Measurements from ENCODE around the gene INTS6L.
"Not testable (repeated sequence)": the region's sequence is repeated elsewhere in the genome, so short reads cannot be mapped to it uniquely, and the experiment has no call there.

The INTS6L gene

DNA sequence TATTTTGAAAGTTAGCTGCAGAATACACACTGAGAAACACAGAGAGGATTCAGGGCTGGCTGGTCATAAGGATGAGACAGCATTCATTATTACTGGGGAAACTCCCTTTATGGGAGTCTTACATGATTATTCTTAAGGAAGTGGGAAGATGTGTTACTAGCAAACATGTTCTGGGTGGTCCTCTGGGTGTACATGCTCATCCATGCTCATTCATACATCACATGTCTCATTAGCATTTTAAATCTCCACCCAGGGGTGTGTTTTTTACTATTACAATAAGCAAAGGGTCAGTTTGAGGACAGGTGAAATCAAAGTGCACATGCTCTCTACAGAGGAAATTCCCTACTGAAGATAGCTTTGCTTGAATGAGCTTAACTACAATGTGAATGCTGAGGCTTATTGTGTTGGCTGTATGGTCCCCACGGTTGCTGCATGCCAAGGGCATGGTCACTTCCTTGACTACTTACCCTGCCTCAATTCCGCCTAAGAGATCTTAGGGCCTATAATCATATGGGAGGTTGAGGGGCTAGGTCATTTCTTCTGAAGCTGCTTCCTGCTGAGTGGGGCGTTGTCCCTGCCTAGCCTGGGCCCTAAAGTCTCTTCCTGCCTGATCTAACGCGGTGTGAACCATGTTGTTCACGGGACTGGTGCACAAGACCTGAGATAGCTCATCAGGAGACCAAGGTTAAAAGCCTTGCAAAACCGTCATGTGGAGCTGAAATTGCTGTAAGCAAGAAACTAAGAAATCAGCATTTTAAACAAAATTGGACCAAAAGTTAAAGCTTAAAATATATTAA is 104.1 kb downstream of the INTS6L start:
- not testable (repeated sequence) for DNase-seq (ENCODE audit: low read depth)

DNA sequence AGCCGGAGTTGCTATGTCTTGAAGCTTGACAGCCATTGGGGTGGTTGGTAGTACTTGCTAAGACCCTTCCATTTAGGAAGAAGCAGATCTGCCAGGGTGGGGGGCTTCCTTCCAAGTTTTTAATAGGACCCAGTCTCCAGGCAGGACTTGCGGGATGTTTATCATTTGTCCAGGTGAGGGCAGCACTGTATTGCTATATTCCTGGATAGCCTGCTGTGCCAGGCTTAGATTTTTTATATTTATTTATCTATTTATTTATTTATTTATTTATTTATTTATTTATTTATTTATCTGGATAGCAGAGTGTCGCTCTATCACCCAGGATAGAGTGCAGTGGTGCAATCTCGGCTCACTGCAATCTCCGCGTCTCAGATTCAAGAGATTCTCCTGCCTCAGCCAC is 105.5 kb downstream of the INTS6L start:
- no peak for DNase-seq (ENCODE audit: low read depth)

DNA sequence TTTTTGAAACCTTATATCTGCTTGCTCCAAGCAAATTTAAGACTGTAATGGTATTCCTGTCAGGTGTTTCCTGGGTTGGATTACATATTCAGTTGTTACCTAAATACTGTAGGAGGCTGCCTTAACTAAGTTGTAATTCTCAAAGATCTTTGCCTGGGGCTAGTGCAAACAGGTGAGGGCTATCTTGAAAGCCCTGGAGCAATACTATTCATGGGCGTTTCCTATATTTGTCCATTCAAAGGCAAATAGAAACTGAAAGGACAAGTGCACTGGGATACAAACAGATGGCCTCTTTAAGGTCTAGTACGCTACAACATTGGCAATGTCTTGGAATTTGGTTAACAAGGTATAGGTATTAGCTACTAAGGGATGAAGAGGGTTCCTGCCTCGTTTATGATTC is 108.9 kb downstream of the INTS6L start:
- no peak for DNase-seq (ENCODE audit: low read depth)

All from fibroblast of the conjunctiva (primary cell).